H1 (cell line): ENCODE data around the gene RABEP1. TPM values are rescaled to one million over a fixed set of nuclear protein-coding genes. Genes with fewer than 3 reads are reported as not detected.

Source experiments
- CTCF ChIA-PET: fragments of 300-600 bp; sonication (Branson Sonifier 250); formaldehyde crosslinking; loops from one replicate; lab custom pipeline; 2021; ENCODE audit not compliant: partially characterized antibody; lab: Charles Lee
- POLR2A ChIA-PET: fragments of 300-600 bp; sonication (Branson Sonifier 250); formaldehyde crosslinking; loops from one replicate; lab custom pipeline; 2021; ENCODE audit warnings: inconsistent platforms; ENCODE audit not compliant: partially characterized antibody; lab: Charles Lee
- DNase-seq, 2 experiments: peaks; one replicate each; pipeline versions ENCODE4 v3.0.0 to v3.0.0-alpha.2; 2010 to 2022; ENCODE audit warnings: low spot score in 2 of 2, low read depth in 1 of 2, mixed read lengths in 1 of 2
- FAIRE-seq: peaks from 2 replicates; lab custom pipeline; 2011; peaks lifted over from hg19 to GRCh38; lab: Jason Lieb, UNC
- H2AFZ ChIP-seq: 2 replicates; pipeline ENCODE4 v1.8.1; 2012; ENCODE audit warnings: low read length, inconsistent platforms
- H2AK5ac ChIP-seq: 2 replicates; pipeline ENCODE4 v1.6.1; 2013; ENCODE audit warnings: low read depth, low read length
- H2BK120ac ChIP-seq: replicated peaks from 2 replicates; pipeline ENCODE3; 2013; ENCODE audit warnings: low read depth, low read length, inconsistent platforms
- H2BK12ac ChIP-seq: 2 replicates; pipeline ENCODE4 v1.6.1; 2013; ENCODE audit warnings: low read depth, low read length
- H2BK15ac ChIP-seq: 2 replicates; pipeline ENCODE4 v1.6.1; 2013; ENCODE audit warnings: low read length
- H2BK20ac ChIP-seq: 2 replicates; pipeline ENCODE4 v1.6.1; 2013; ENCODE audit warnings: low read length
- H2BK5ac ChIP-seq: 2 replicates; pipeline ENCODE4 v1.6.1; 2013; ENCODE audit warnings: low read depth, low read length
- H3K14ac ChIP-seq: 2 replicates; pipeline ENCODE4 v1.6.1; 2013; ENCODE audit warnings: inconsistent platforms; ENCODE audit not compliant: insufficient read length
- H3K18ac ChIP-seq: 2 replicates; pipeline ENCODE4 v1.6.1; 2013; ENCODE audit warnings: low read length; ENCODE audit errors: extremely low read depth
- H3K23ac ChIP-seq: 2 replicates; pipeline ENCODE4 v1.6.1; 2013; ENCODE audit warnings: inconsistent platforms; ENCODE audit not compliant: insufficient read length
- H3K23me2 ChIP-seq: 2 replicates; pipeline ENCODE4 v1.6.1; 2013; ENCODE audit warnings: low read depth, low read length
- H3K27ac ChIP-seq: 2 replicates; pipeline ENCODE4 v1.6.1; 2011; ENCODE audit warnings: low read depth, low read length, inconsistent platforms
- H3K27me3 ChIP-seq, 4 experiments: replicated peaks in 1 of 4; 1 replicate in 1 of 4; 2 replicates in 3 of 4; pipeline versions ENCODE4 v1.6.1 to v1.8.1; 2011 to 2013; ENCODE audit warnings: low read length in 3 of 4, mild to moderate bottlenecking in 3 of 4, inconsistent platforms in 2 of 4, mixed read lengths in 2 of 4, moderate library complexity in 1 of 4; ENCODE audit not compliant: control insufficient read depth in 3 of 4, insufficient read depth in 3 of 4; ENCODE audit errors: extremely low read depth in 1 of 4
- H3K36me3 ChIP-seq, 4 experiments: 2 replicates each; pipeline versions ENCODE4 v1.6.1 to v1.8.1; 2011 to 2013; ENCODE audit warnings: mild to moderate bottlenecking in 4 of 4, low read length in 3 of 4, moderate library complexity in 2 of 4, control low read depth in 1 of 4, inconsistent platforms in 1 of 4; ENCODE audit not compliant: insufficient read depth in 4 of 4, control insufficient read depth in 2 of 4
- H3K4ac ChIP-seq: replicated peaks from 2 replicates; pipeline ENCODE3; 2013; ENCODE audit warnings: low read length, low read depth, mixed read lengths, inconsistent platforms; ENCODE audit not compliant: insufficient read length
- H3K4me1 ChIP-seq, 4 experiments: replicated peaks in 1 of 4; 1 replicate in 1 of 4; 2 replicates in 3 of 4; pipeline versions ENCODE4 v1.6.1 to v1.8.1; 2011 to 2013; ENCODE audit warnings: low read length in 3 of 4, inconsistent platforms in 2 of 4, mixed read lengths in 1 of 4; ENCODE audit not compliant: insufficient read depth in 4 of 4, control insufficient read depth in 3 of 4
- H3K4me2 ChIP-seq, 2 experiments: 2 replicates each; pipeline versions ENCODE4 v1.6.1 to v1.8.1; 2011 to 2013; ENCODE audit warnings: low read depth in 2 of 2, low read length in 2 of 2, control low read depth in 1 of 2, inconsistent platforms in 1 of 2, mild to moderate bottlenecking in 1 of 2; ENCODE audit not compliant: insufficient read depth in 1 of 2
- H3K4me3 ChIP-seq, 4 experiments: fragments of 200-600, 300-600 bp in 1 of 4; sonication (generic), shearing (Covaris generic), sonication (Bioruptor Twin) in 1 of 4; 2 replicates each; pipeline versions ENCODE4 v1.5.1 to v1.8.1; 2011 to 2016; ENCODE audit warnings: low read length in 4 of 4, low read depth in 3 of 4, control low read depth in 2 of 4, inconsistent platforms in 2 of 4, mild to moderate bottlenecking in 2 of 4, mixed read lengths in 1 of 4, moderate library complexity in 1 of 4; ENCODE audit not compliant: insufficient read depth in 2 of 4; ENCODE audit errors: extremely low read depth in 1 of 4
- H3K56ac ChIP-seq: replicated peaks from 2 replicates; pipeline ENCODE3; 2013; ENCODE audit warnings: low read depth, mild to moderate bottlenecking, mixed read lengths, low read length, inconsistent platforms; ENCODE audit not compliant: insufficient read length
- H3K79me1 ChIP-seq: 2 replicates; pipeline ENCODE4 v1.6.1; 2013; ENCODE audit warnings: low read depth, low read length, control low read depth
- H3K79me2 ChIP-seq, 2 experiments: 2 replicates each; pipeline versions ENCODE4 v1.6.1 to v1.8.1; 2012 to 2013; ENCODE audit warnings: low read length in 2 of 2, mild to moderate bottlenecking in 2 of 2, inconsistent platforms in 1 of 2; ENCODE audit not compliant: insufficient read depth in 2 of 2, control insufficient read depth in 1 of 2
- H3K9ac ChIP-seq, 4 experiments: replicated peaks in 1 of 4; 1 replicate in 1 of 4; 2 replicates in 3 of 4; pipeline versions ENCODE4 v1.6.1 to v1.8.1; 2011 to 2013; ENCODE audit warnings: low read depth in 3 of 4, low read length in 3 of 4, control low read depth in 2 of 4, mild to moderate bottlenecking in 2 of 4, moderate library complexity in 2 of 4, inconsistent platforms in 1 of 4; ENCODE audit errors: extremely low read depth in 1 of 4
- H3K9me3 ChIP-seq, 2 experiments: 2 replicates each; pipeline versions ENCODE4 v1.6.1 to v1.8.1; 2012 to 2013; ENCODE audit warnings: mild to moderate bottlenecking in 2 of 2, moderate library complexity in 2 of 2, control low read depth in 1 of 2, inconsistent platforms in 1 of 2, low read depth in 1 of 2, low read length in 1 of 2, mixed read lengths in 1 of 2; ENCODE audit not compliant: insufficient read depth in 2 of 2
- H4K20me1 ChIP-seq, 2 experiments: replicated peaks in 1 of 2; 2 replicates each; pipeline versions ENCODE3 to v1.8.1; 2011 to 2013; ENCODE audit warnings: inconsistent platforms in 2 of 2, low read length in 2 of 2, mild to moderate bottlenecking in 1 of 2; ENCODE audit not compliant: insufficient read depth in 2 of 2, control insufficient read depth in 1 of 2
- H4K5ac ChIP-seq: 2 replicates; pipeline ENCODE4 v1.6.1; 2013; ENCODE audit warnings: low read length, low read depth, mixed read lengths, inconsistent platforms; ENCODE audit not compliant: insufficient read length
- H4K8ac ChIP-seq: 2 replicates; pipeline ENCODE4 v1.8.0; 2013; ENCODE audit warnings: mild to moderate bottlenecking, moderate library complexity, low read length, inconsistent platforms; ENCODE audit not compliant: insufficient read depth; ENCODE audit errors: extremely low read depth
- H4K91ac ChIP-seq: replicated peaks from 2 replicates; pipeline ENCODE3; 2013; ENCODE audit warnings: low read length, mixed read lengths, inconsistent platforms; ENCODE audit not compliant: insufficient read length
- ATF2 ChIP-seq: IDR thresholded peaks from 2 replicates; pipeline ENCODE4 v1.6.1; 2012; ENCODE audit warnings: low read length, inconsistent platforms
- CEBPB ChIP-seq: IDR thresholded peaks from 2 replicates; pipeline ENCODE4 v1.6.1; 2012; ENCODE audit warnings: low read depth, low read length
- CHD1 ChIP-seq: IDR thresholded peaks from 2 replicates; pipeline ENCODE4 v1.6.1; 2012; ENCODE audit warnings: low read depth, low read length, improper control_type of control experiment
- CTBP2 ChIP-seq: IDR thresholded peaks from 2 replicates; pipeline ENCODE4 v1.7.0; 2011; ENCODE audit warnings: borderline replicate concordance, mild to moderate bottlenecking, moderate library complexity, mixed read lengths, low read length; ENCODE audit not compliant: insufficient read depth, insufficient read length
- GTF2F1 ChIP-seq: IDR thresholded peaks from 2 replicates; pipeline ENCODE4 v1.6.1; 2012; ENCODE audit warnings: low read depth, low read length, improper control_type of control experiment, borderline replicate concordance
- JUND ChIP-seq: IDR thresholded peaks from 2 replicates; pipeline ENCODE4 v1.6.1; 2011; ENCODE audit warnings: mild to moderate bottlenecking, improper control_type of control experiment, low read length
- POLR2A ChIP-seq, 2 experiments: IDR thresholded peaks; 1 replicate in 1 of 2; 2 replicates in 1 of 2; pipeline ENCODE4 v1.6.1; 2011; ENCODE audit warnings: low read depth in 2 of 2, low read length in 2 of 2, mild to moderate bottlenecking in 2 of 2; ENCODE audit errors: control extremely low read depth in 1 of 2
- RAD21 ChIP-seq, 2 experiments: IDR thresholded peaks in 1 of 2; conservative IDR thresholded peaks in 1 of 2; 2 replicates each; pipeline ENCODE4 v1.6.1; 2011; ENCODE audit warnings: low read depth in 2 of 2, low read length in 2 of 2, improper control_type of control experiment in 1 of 2, inconsistent platforms in 1 of 2, mild to moderate bottlenecking in 1 of 2, moderate library complexity in 1 of 2
- RFX5 ChIP-seq: IDR thresholded peaks from 2 replicates; pipeline ENCODE4 v1.6.1; 2011; ENCODE audit warnings: low read depth, low read length, improper control_type of control experiment, borderline replicate concordance
- SIN3A ChIP-seq, 2 experiments: IDR thresholded peaks in 1 of 2; conservative IDR thresholded peaks in 1 of 2; 2 replicates each; pipeline ENCODE4 v1.6.1; 2011 to 2012; ENCODE audit warnings: low read length in 2 of 2, improper control_type of control experiment in 1 of 2, low read depth in 1 of 2, mild to moderate bottlenecking in 1 of 2
- SP2 ChIP-seq: IDR thresholded peaks from 2 replicates; pipeline ENCODE4 v1.6.1; 2012; ENCODE audit warnings: mild to moderate bottlenecking, low read length, inconsistent platforms
- TBP ChIP-seq: IDR thresholded peaks from 2 replicates; pipeline ENCODE4 v1.6.1; 2011; ENCODE audit warnings: low read depth, low read length, improper control_type of control experiment
- TCF12 ChIP-seq: IDR thresholded peaks from 2 replicates; pipeline ENCODE4 v1.6.1; 2011; ENCODE audit warnings: low read depth, mild to moderate bottlenecking, low read length
- WGBS, 2 experiments: shearing (Covaris generic) in 1 of 2; methylation state at CpG; one replicate each; pipeline versions ENCODE4 v1.1.6 to v1.1.7; 2013 to 2015; ENCODE audit warnings: low lambda C conversion rate in 2 of 2, mixed read lengths in 2 of 2, inconsistent platforms in 1 of 2, low coverage in 1 of 2, missing lambda C conversion rate in 1 of 2; ENCODE audit not compliant: insufficient replicate concordance in 2 of 2, insufficient coverage in 1 of 2, insufficient read length in 1 of 2; ENCODE audit errors: extremely low coverage in 1 of 2, missing lambda C conversion rate in 1 of 2; 5-methylcytosine and 5-hydroxymethylcytosine counted together
- polyA plus RNA-seq, 7 experiments: library from polyadenylated mRNA; depleted of rRNA in 3 of 7; stranded (reverse) in 5 of 7; unstranded in 2 of 7; fragments of >200 nt in 5 of 7; fragments of 200-250 nt in 2 of 7; gene quantifications; 1 replicate in 5 of 7; 2 replicates in 1 of 7; 4 replicates in 1 of 7; pipeline versions ENCODE4 v1.2.1 to v1.2.3, GENCODE V29; 2011 to 2013; ENCODE audit warnings: missing spikeins in 2 of 7, mixed read lengths in 2 of 7
- total RNA-seq: library from RNA; stranded (reverse); fragmentation: NEBNext Ultra II Directional; extraction: Animal tissue kit (Norgen Biotek cat#: 25700); gene quantifications from 2 replicates; pipeline ENCODE4 v1.2.1, GENCODE V29; 2021

RABEP1 gene
- total and polyA plus RNA-seq, 2 of the 8 experiments (the other 6 are each of a cell fraction or from before 2014, with no cell fraction given): 8.5 to 52.3 TPM

- H3K9me3 ChIP-seq: no peaks in the 10 kb centered on the region
- H3K4me2 ChIP-seq: no peak overlapping the region
- H2BK12ac ChIP-seq: no peak overlapping the region
- no peak overlapping the region for H3K23ac ChIP-seq
- H2BK120ac ChIP-seq: no peak overlapping the region
- DNase-seq (no peak), FAIRE-seq (no peak)
- no peak overlapping the region for H2BK15ac ChIP-seq
- H3K23me2 ChIP-seq: no peaks in the 10 kb centered on the region; the same call in 1 of the 2 replicates
- no peak overlapping the region for H3K18ac ChIP-seq
- no peaks in the 10 kb centered on the region for H3K79me1 ChIP-seq
- no peak overlapping the region for H3K56ac ChIP-seq
- no peak overlapping the region for H3K27ac ChIP-seq
- no peak overlapping the region for H4K8ac ChIP-seq
- no peak overlapping the region for H3K4ac ChIP-seq
- no peak overlapping the region for H3K4me3 ChIP-seq
- H4K5ac ChIP-seq: no peak overlapping the region
- H2BK20ac ChIP-seq: no peak overlapping the region
- no peak overlapping the region for H3K9ac ChIP-seq
- peaks cover 0 to 31% (median 19%) of the 10 kb centered on the region in 4 experiments; a peak in 7 of 8 replicates for H3K36me3 ChIP-seq
- no peak overlapping the region for H3K14ac ChIP-seq
- H4K91ac ChIP-seq: no peak overlapping the region
- no peaks in the 10 kb centered on the region for H3K79me2 ChIP-seq
- H2BK5ac ChIP-seq: no peak overlapping the region
- no peaks in the 10 kb centered on the region for H3K4me1 ChIP-seq
- CTCF ChIA-PET: no interaction called here
- no peaks in the 10 kb centered on the region for H3K27me3 ChIP-seq
- no peak overlapping the region for H2AK5ac ChIP-seq
- POLR2A ChIA-PET: no interaction called here
- H4K20me1 ChIP-seq: peaks cover 0 to 2% of the 10 kb centered on the region in 2 experiments
- WGBS, 2 experiments: 91% methylated on average over 4 of the region's 4 CpGs; no CpG with 5 or more reads in 1 of the 2 experiments
- no peak overlapping the region for H2AFZ ChIP-seq
- TF ChIP-seq JUND: no peak
- TF ChIP-seq CEBPB: no peak
- TF ChIP-seq CTBP2: no peak
- no peak for TF ChIP-seq ATF2
- TF ChIP-seq SIN3A (conservative IDR thresholded peaks at IDR 0.05 in 1 of 2, IDR thresholded peaks at IDR 0.05 in 1 of 2; ENCODE audit: low read depth in 1 of 2, low read length in 2 of 2): no peak
- TF ChIP-seq SP2: no peak
- TF ChIP-seq TBP: no peak
- TF ChIP-seq RFX5: no peak
- TF ChIP-seq TCF12: no peak
- TF ChIP-seq CHD1: no peak
- TF ChIP-seq POLR2A (IDR thresholded peaks at IDR 0.05; ENCODE audit: control extremely low read depth in 1 of 2, low read depth in 2 of 2, low read length in 2 of 2): no peak
- TF ChIP-seq RAD21 (IDR thresholded peaks at IDR 0.05 in 1 of 2, conservative IDR thresholded peaks at IDR 0.05 in 1 of 2; ENCODE audit: low read depth in 2 of 2, low read length in 2 of 2): no peak
- TF ChIP-seq GTF2F1: no peak
Measured at GRCh38 chr17:5370411-5370810, 88.3 kb downstream of the RABEP1 start.
